Hindlimb muscle (tissue), 1 donor: Measurements from ENCODE around the gene GPR137. TPM values are rescaled to one million over a fixed set of nuclear protein-coding genes. Genes with fewer than 3 reads are reported as not detected.
"Not testable (repeated sequence)": the region's sequence is repeated elsewhere in the genome, so short reads cannot be mapped to it uniquely, and the experiment has no call there.

Experiments used
- DNase-seq: peaks from one replicate; pipeline ENCODE4 v3.0.0-alpha.2; 2013
- polyA plus RNA-seq: library from polyadenylated mRNA; unstranded; fragments of 120-200 nt; gene quantifications from one replicate; pipeline ENCODE4 v1.2.1, GENCODE V29; 2013; ENCODE audit not compliant: insufficient read length

The GPR137 gene
- 23.1 TPM for polyA plus RNA-seq

GRCh38 chr11:64284962-64285884 lies at the start of gene GPR137:
Gene GPR137, plus strand, starts transcription at chr11:64285848. Its CDS starts 677 bp downstream, at chr11:64286525.
- peak; percentile 94 for DNase-seq

GRCh38 chr11:64237484-64237951 lies 48.1 kb upstream of the GPR137 start:
- DNase-seq, result no peak

- no peak for DNase-seq
These were observed 47.6 kb upstream of the GPR137 start for GRCh38 chr11:64238076-64238475.

GRCh38 chr11:64238999-64239398 lies 46.6 kb upstream of the GPR137 start:
- no peak for DNase-seq

GRCh38 chr11:64239662-64240434 lies 45.8 kb upstream of the GPR137 start:
- DNase-seq, result no peak

- peak; percentile 98 for DNase-seq
These were observed 45.0 kb upstream of the GPR137 start, which contains the start of gene FKBP2 for GRCh38 chr11:64240435-64241240. Gene FKBP2, plus strand, starts transcription at chr11:64241095. Its CDS starts 1,293 bp downstream, at chr11:64242388.

GRCh38 chr11:64241241-64241490 lies 44.5 kb upstream of the GPR137 start:
- DNase-seq, result peak; percentile 100

GRCh38 chr11:64241491-64242374 lies 43.9 kb upstream of the GPR137 start:
- DNase-seq, result peak; percentile 51

- no peak for DNase-seq
These were observed 42.3 kb upstream of the GPR137 start for GRCh38 chr11:64243236-64243854.

GRCh38 chr11:64244107-64244506 lies 41.5 kb upstream of the GPR137 start:
- no peak for DNase-seq

GRCh38 chr11:64244966-64245365 lies 40.7 kb upstream of the GPR137 start:
- DNase-seq, result no peak

- DNase-seq, result peak; percentile 53
These were observed 40.2 kb upstream of the GPR137 start for GRCh38 chr11:64245401-64245796.

GRCh38 chr11:64245797-64246620 lies 39.6 kb upstream of the GPR137 start:
- DNase-seq, result peak; percentile 62

- DNase-seq, result not testable (repeated sequence)
These were observed 39.1 kb upstream of the GPR137 start for GRCh38 chr11:64246621-64246870.

GRCh38 chr11:64246871-64247728 lies 38.5 kb upstream of the GPR137 start, which contains the start of gene PPP1R14B:
Gene PPP1R14B, minus strand, starts transcription at chr11:64246943. Its CDS starts 270 bp downstream, at chr11:64246673.
- DNase-seq, result peak; percentile 90

- DNase-seq, result no peak
These were observed 37.7 kb upstream of the GPR137 start for GRCh38 chr11:64247729-64248531.

GRCh38 chr11:64248578-64248977 lies 37.1 kb upstream of the GPR137 start:
- no peak for DNase-seq

GRCh38 chr11:64249038-64249437 lies 36.6 kb upstream of the GPR137 start:
- no peak for DNase-seq
